Measurements from ENCODE around the gene LGALS3. TPM values are rescaled to one million over a fixed set of nuclear protein-coding genes. Genes with fewer than 3 reads are reported as not detected.

LGALS3 gene
- total RNA-seq, 1 experiment from 2014 or later, result 317 TPM

GRCh38 chr14:55120571-55121495 is 8.2 kb upstream of the LGALS3 start:
- no peaks in the 10 kb centered on the region for H3K9me3 ChIP-seq (ENCODE audit: low read length)
- no peaks in the 10 kb centered on the region for H3F3A ChIP-seq (ENCODE audit: low read length, unreplicated experiment)
- no peaks in the 10 kb centered on the region for H3K79me2 ChIP-seq (ENCODE audit: low read length)
- no peaks in the 10 kb centered on the region for H3K36me3 ChIP-seq (ENCODE audit: low read depth, low read length)
- H3K4me3 ChIP-seq (ENCODE audit: low read length), result no peak overlapping the region
- TF ChIP-seq EZH2 (IDR thresholded peaks at IDR 0.05; ENCODE audit: low read length, unreplicated experiment), result no peak
- no peak for TF ChIP-seq EZH2phosphoT487 (IDR thresholded peaks at IDR 0.05; ENCODE audit: borderline replicate concordance, low read length)
- H3K9me2 ChIP-seq (replicated peaks; ENCODE audit: low read length), result no peaks in the 10 kb centered on the region
- no peak for ATAC-seq
- H2AFZ ChIP-seq (ENCODE audit: low read length), result no peak overlapping the region
- H3K27ac ChIP-seq (ENCODE audit: low read length), result no peak overlapping the region
- POLR2A ChIA-PET (ENCODE audit: unreplicated experiment), result no interaction called here
- H3K4me1 ChIP-seq (ENCODE audit: insufficient read depth, low read length), result peaks cover 33% of the 10 kb centered on the region
- no peaks in the 10 kb centered on the region for H4K20me1 ChIP-seq (ENCODE audit: low read length)
- no peaks in the 10 kb centered on the region for H3K27me3 ChIP-seq (ENCODE audit: low read length)
- BruUV-seq (replicated peaks), result no TSS peak
- no peak overlapping the region for H3K4me2 ChIP-seq (ENCODE audit: low read length)
- CTCF ChIA-PET, result no interaction called here
- no peak overlapping the region for H3K9ac ChIP-seq (ENCODE audit: low read length)
- no peak for DNase-seq
- intact Hi-C loops (cut with micrococcal nuclease), result no loop called here

- CTCF ChIA-PET, result interaction anchor here (0.5 kb wide), 1 partner anchor 584 kb away, joined by 3 read pairs; no protein-coding TSS in a partner anchor
- H3K9ac ChIP-seq (ENCODE audit: low read length), result peak overlapping the region; percentile 64
- no peaks in the 10 kb centered on the region for H4K20me1 ChIP-seq (ENCODE audit: low read length)
- no peak for TF ChIP-seq EZH2 (IDR thresholded peaks at IDR 0.05; ENCODE audit: low read length, unreplicated experiment)
- no peak for TF ChIP-seq EZH2phosphoT487 (IDR thresholded peaks at IDR 0.05; ENCODE audit: borderline replicate concordance, low read length)
- TF ChIP-seq CTCF (conservative IDR thresholded peaks at IDR 0.05; ENCODE audit: low read depth, low read length), result no peak
- H3K27ac ChIP-seq (ENCODE audit: low read length), result peak overlapping the region; percentile 81
- peak overlapping the region; percentile 62 for H3K4me2 ChIP-seq (ENCODE audit: low read length)
- POLR2A ChIA-PET (ENCODE audit: unreplicated experiment), result no interaction called here
- DNase-seq (peak; percentile 42), ATAC-seq (no peak)
- no peaks in the 10 kb centered on the region for H3K27me3 ChIP-seq (ENCODE audit: low read length)
- peaks cover 42% of the 10 kb centered on the region for H3K4me1 ChIP-seq (ENCODE audit: insufficient read depth, low read length)
- H3F3A ChIP-seq (ENCODE audit: low read length, unreplicated experiment), result peaks cover under 1% of the 10 kb centered on the region
- 0 out of 2 replicates have a peak overlapping the region, but pooled peaks have one; percentile 0 for H3K4me3 ChIP-seq (ENCODE audit: low read length)
- BruUV-seq (replicated peaks), result no TSS peak
- intact Hi-C loops (cut with micrococcal nuclease), result no loop called here
- H3K9me3 ChIP-seq (ENCODE audit: low read length), result no peaks in the 10 kb centered on the region
- no peaks in the 10 kb centered on the region for H3K9me2 ChIP-seq (replicated peaks; ENCODE audit: low read length)
- H2AFZ ChIP-seq (ENCODE audit: low read length), result peak overlapping the region; percentile 48
- H3K79me2 ChIP-seq (ENCODE audit: low read length), result no peaks in the 10 kb centered on the region
- H3K36me3 ChIP-seq (ENCODE audit: low read depth, low read length), result no peaks in the 10 kb centered on the region
These were observed 7.2 kb upstream of the LGALS3 start for GRCh38 chr14:55121628-55122439.

GRCh38 chr14:55122440-55122986 is 6.5 kb upstream of the LGALS3 start:
- H3K4me1 ChIP-seq (ENCODE audit: insufficient read depth, low read length), result peaks cover 49% of the 10 kb centered on the region
- intact Hi-C loops (cut with micrococcal nuclease), result no loop called here
- H3K36me3 ChIP-seq (ENCODE audit: low read depth, low read length), result no peaks in the 10 kb centered on the region
- peak overlapping the region; percentile 64 for H3K9ac ChIP-seq (ENCODE audit: low read length)
- peak overlapping the region; percentile 3; the same call in 1 of the 2 replicates for H3K4me3 ChIP-seq (ENCODE audit: low read length)
- DNase-seq, result peak; percentile 93
- no peaks in the 10 kb centered on the region for H3K79me2 ChIP-seq (ENCODE audit: low read length)
- POLR2A ChIA-PET (ENCODE audit: unreplicated experiment), result no interaction called here
- no TSS peak for BruUV-seq (replicated peaks)
- H2AFZ ChIP-seq (ENCODE audit: low read length), result peak overlapping the region; percentile 48
- no peaks in the 10 kb centered on the region for H3K9me2 ChIP-seq (replicated peaks; ENCODE audit: low read length)
- TF ChIP-seq EZH2 (IDR thresholded peaks at IDR 0.05; ENCODE audit: low read length, unreplicated experiment) (no peak), EZH2phosphoT487 (IDR thresholded peaks at IDR 0.05; ENCODE audit: borderline replicate concordance, low read length) (no peak), CTCF (conservative IDR thresholded peaks at IDR 0.05; ENCODE audit: low read depth, low read length) (no peak)
- H4K20me1 ChIP-seq (ENCODE audit: low read length), result no peaks in the 10 kb centered on the region
- H3K27me3 ChIP-seq (ENCODE audit: low read length), result no peaks in the 10 kb centered on the region
- peak overlapping the region; percentile 62 for H3K4me2 ChIP-seq (ENCODE audit: low read length)
- peak overlapping the region; percentile 81 for H3K27ac ChIP-seq (ENCODE audit: low read length)
- H3F3A ChIP-seq (ENCODE audit: low read length, unreplicated experiment), result peaks cover 5% of the 10 kb centered on the region
- H3K9me3 ChIP-seq (ENCODE audit: low read length), result no peaks in the 10 kb centered on the region
- peak; percentile 30 for ATAC-seq
- CTCF ChIA-PET, result interaction anchor here (0.5 kb wide), 1 partner anchor 584 kb away, joined by 3 read pairs; no protein-coding TSS in a partner anchor

Measured in PC-3 (cell line).